Stimulated activated CD8-positive, alpha-beta memory T cell treated with anti-CD3 and anti-CD28 coated beads, Interleukin-7, amount 100 ng/mL, for 1 hour (primary cell): ENCODE results near the gene CTXND2.
"Not testable (repeated sequence)": the region's sequence is repeated elsewhere in the genome, so short reads cannot be mapped to it uniquely, and the experiment has no call there.

Experiments
- DNase-seq, 2 donors: peaks; one replicate each; pipeline ENCODE4 v3.0.0-alpha.2; 2020; ENCODE audit warnings: low read depth in 2 of 2

The CTXND2 gene

GRCh38 chr1:150893336-150893913 is 6.5 kb downstream of the CTXND2 start:
- DNase-seq: no peak

- no peak for DNase-seq
Measured at GRCh38 chr1:150895618-150896017, 8.7 kb downstream of the CTXND2 start.

GRCh38 chr1:150899795-150900194 is 12.9 kb downstream of the CTXND2 start:
- DNase-seq: not testable (repeated sequence)

GRCh38 chr1:150902346-150902745 is 15.4 kb downstream of the CTXND2 start:
- no peak for DNase-seq

- no peak for DNase-seq
Measured at GRCh38 chr1:150902751-150903150, 15.8 kb downstream of the CTXND2 start.

GRCh38 chr1:150905301-150905700 is 18.4 kb downstream of the CTXND2 start:
- DNase-seq: no peak

GRCh38 chr1:150906329-150906728 is 19.4 kb downstream of the CTXND2 start:
- no peak for DNase-seq

- no peak for DNase-seq
Measured at GRCh38 chr1:150906813-150907212, 19.9 kb downstream of the CTXND2 start.

- no peak for DNase-seq
Measured at GRCh38 chr1:150909585-150910180, 22.7 kb downstream of the CTXND2 start.

- DNase-seq: no peak
Measured at GRCh38 chr1:150912623-150913022, 25.7 kb downstream of the CTXND2 start.

- DNase-seq: no peak
Measured at GRCh38 chr1:150917387-150917786, 30.5 kb downstream of the CTXND2 start.

GRCh38 chr1:150922519-150922975 is 35.6 kb downstream of the CTXND2 start:
- DNase-seq: peak; percentile 44 to 59

- no peak for DNase-seq
Measured at GRCh38 chr1:150925080-150925479, 38.1 kb downstream of the CTXND2 start.

GRCh38 chr1:150926097-150926741 is 39.3 kb downstream of the CTXND2 start, which contains the start of gene SETDB1:
SETDB1 (plus strand) TSS chr1:150926363; CDS start chr1:150927715, 1,352 bp downstream.
- peak; percentile 79 for DNase-seq

GRCh38 chr1:150927624-150928023 is 40.7 kb downstream of the CTXND2 start:
- no peak for DNase-seq

GRCh38 chr1:150928286-150928685 is 41.4 kb downstream of the CTXND2 start:
- no peak for DNase-seq

GRCh38 chr1:150928775-150929174 is 41.8 kb downstream of the CTXND2 start:
- DNase-seq: not testable (repeated sequence)

- DNase-seq: no peak
Measured at GRCh38 chr1:150931773-150932172, 44.8 kb downstream of the CTXND2 start.

- DNase-seq: no peak
Measured at GRCh38 chr1:150944856-150945255, 57.9 kb downstream of the CTXND2 start.

- no peak for DNase-seq
Measured at GRCh38 chr1:150954708-150955107, 67.8 kb downstream of the CTXND2 start.

GRCh38 chr1:150955280-150955679 is 68.3 kb downstream of the CTXND2 start:
- no peak for DNase-seq

GRCh38 chr1:150957666-150958065 is 70.7 kb downstream of the CTXND2 start:
- DNase-seq: no peak

GRCh38 chr1:150960646-150961045 is 73.7 kb downstream of the CTXND2 start:
- DNase-seq: no peak
